Muscle of leg (tissue), 11 donors: ENCODE results near the gene BTN3A1. TPM values are rescaled to one million over a fixed set of nuclear protein-coding genes. Genes with fewer than 3 reads are reported as not detected.

Experiments
- DNase-seq: peaks from one replicate; pipeline ENCODE4 v3.0.0; 2013
- H3K27ac ChIP-seq: one replicate; pipeline ENCODE4 v1.5.1; 2013; ENCODE audit warnings: mild to moderate bottlenecking, low read length, control low read depth
- H3K27me3 ChIP-seq: one replicate; pipeline ENCODE4 v1.6.1; 2013; ENCODE audit warnings: low read length; ENCODE audit not compliant: control insufficient read depth, insufficient read depth
- H3K36me3 ChIP-seq: one replicate; pipeline ENCODE4 v1.6.1; 2013; ENCODE audit warnings: low read length; ENCODE audit not compliant: control insufficient read depth, insufficient read depth
- H3K4me1 ChIP-seq: one replicate; pipeline ENCODE4 v1.6.1; 2013; ENCODE audit warnings: low read length; ENCODE audit not compliant: control insufficient read depth, insufficient read depth
- H3K4me3 ChIP-seq: one replicate; pipeline ENCODE4 v1.5.1; 2013; ENCODE audit warnings: low read length, control low read depth
- H3K9me3 ChIP-seq: replicated peaks from 2 replicates; pipeline ENCODE4 v1.6.1; 2013; ENCODE audit warnings: low read depth, low read length; ENCODE audit not compliant: control insufficient read depth
- WGBS: methylation state at CpG from one replicate; pipeline ENCODE4 v1.1.5; 2013; ENCODE audit warnings: missing lambda C conversion rate; ENCODE audit not compliant: insufficient coverage; 5-methylcytosine and 5-hydroxymethylcytosine counted together
- polyA plus RNA-seq, 8 donors: library from polyadenylated mRNA; unstranded; fragments of 120-200 nt; gene quantifications; one replicate each; pipeline versions ENCODE4 v1.2.1 to v1.2.3, GENCODE V29; 2013; ENCODE audit warnings: inconsistent platforms in 1 of 8, low replicate concordance in 1 of 8; ENCODE audit not compliant: insufficient read length in 8 of 8, insufficient read depth in 1 of 8
- total RNA-seq: library from RNA; stranded (reverse); fragments of 120-200 nt; gene quantifications from one replicate; pipeline ENCODE4 v1.2.4, GENCODE V29; 2013

BTN3A1 gene
- total and polyA plus RNA-seq, 9 donors: 16.3 to 25.1 (median 21.8) TPM

DNA sequence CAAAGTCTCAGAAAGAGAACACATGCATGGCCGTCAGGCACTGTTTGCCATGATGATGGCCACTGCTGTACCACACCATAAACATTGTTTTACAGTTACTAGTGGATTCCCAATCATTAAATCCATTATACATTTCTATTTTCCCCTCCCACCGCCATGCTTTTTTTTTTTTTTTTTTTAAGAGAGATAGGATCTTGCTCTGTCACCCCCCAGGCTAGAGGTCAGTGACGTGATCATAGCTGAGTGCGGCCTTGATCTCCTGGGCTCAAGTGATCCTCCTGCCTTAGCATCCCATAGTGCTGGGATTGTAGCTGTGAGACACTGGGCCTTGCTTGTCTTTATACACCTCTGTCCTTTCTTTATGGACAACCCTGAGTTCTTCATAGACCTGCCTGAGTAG, 33.9 kb downstream of the BTN3A1 start:
- Histone ChIP-seq H3K27ac (no peak overlapping the region), H3K36me3 (peaks cover 19% of the 10 kb centered on the region), H3K4me3 (no peak overlapping the region), H3K9me3 (peaks cover 3% of the 10 kb centered on the region), H3K27me3 (no peaks in the 10 kb centered on the region), H3K4me1 (peaks cover 2% of the 10 kb centered on the region)
- DNase-seq: no peak
- WGBS: no CpG with 5 or more reads among the region's 4 CpGs

GRCh38 chr6:26437550-26437949, 35.5 kb downstream of the BTN3A1 start:
- H3K4me1 ChIP-seq: peaks cover 4% of the 10 kb centered on the region
- no peak overlapping the region for H3K27ac ChIP-seq
- no CpG with 5 or more reads among the region's 1 CpG for whole genome bisulfite sequencing
- no peak overlapping the region for H3K4me3 ChIP-seq
- peaks cover 3% of the 10 kb centered on the region for H3K9me3 ChIP-seq
- no peaks in the 10 kb centered on the region for H3K27me3 ChIP-seq
- DNase-seq: no peak
- peaks cover 9% of the 10 kb centered on the region for H3K36me3 ChIP-seq

GRCh38 chr6:26438000-26438399, 35.9 kb downstream of the BTN3A1 start:
- DNase-seq: no peak
- H3K4me3 ChIP-seq: no peak overlapping the region
- H3K9me3 ChIP-seq: peaks cover 3% of the 10 kb centered on the region
- peaks cover 4% of the 10 kb centered on the region for H3K4me1 ChIP-seq
- 100% methylated on average over 1 of the region's 1 CpG for WGBS
- H3K27ac ChIP-seq: no peak overlapping the region
- H3K36me3 ChIP-seq: peaks cover 5% of the 10 kb centered on the region
- no peaks in the 10 kb centered on the region for H3K27me3 ChIP-seq

GRCh38 chr6:26439151-26440125, 37.4 kb downstream of the BTN3A1 start:
- WGBS: 83% methylated on average over 1 of the region's 7 CpGs
- H3K27ac ChIP-seq: peak overlapping the region; percentile 96
- peaks cover 9% of the 10 kb centered on the region for H3K36me3 ChIP-seq
- no peak for DNase-seq
- no peaks in the 10 kb centered on the region for H3K27me3 ChIP-seq
- peaks cover under 1% of the 10 kb centered on the region for H3K9me3 ChIP-seq
- H3K4me1 ChIP-seq: peaks cover 4% of the 10 kb centered on the region
- peak overlapping the region; percentile 55 for H3K4me3 ChIP-seq

GRCh38 chr6:26440977-26441358, 38.9 kb downstream of the BTN3A1 start:
- H3K4me1 ChIP-seq: peaks cover 6% of the 10 kb centered on the region
- peak overlapping the region; percentile 96 for H3K27ac ChIP-seq
- peak overlapping the region; percentile 55 for H3K4me3 ChIP-seq
- WGBS: no CpG with 5 or more reads among the region's 2 CpGs
- no peaks in the 10 kb centered on the region for H3K27me3 ChIP-seq
- no peak for DNase-seq
- H3K36me3 ChIP-seq: peaks cover 14% of the 10 kb centered on the region
- H3K9me3 ChIP-seq: no peaks in the 10 kb centered on the region

- no peak for DNase-seq
- Histone ChIP-seq H3K9me3 (no peaks in the 10 kb centered on the region), H3K36me3 (peaks cover 14% of the 10 kb centered on the region), H3K4me1 (peaks cover 6% of the 10 kb centered on the region), H3K27me3 (no peaks in the 10 kb centered on the region), H3K4me3 (no peak overlapping the region), H3K27ac (no peak overlapping the region)
- no CpG with 5 or more reads among the region's 5 CpGs for WGBS
Measured at GRCh38 chr6:26441977-26442376, 39.9 kb downstream of the BTN3A1 start.

GRCh38 chr6:26445934-26446667, 44.0 kb downstream of the BTN3A1 start:
- 100% methylated on average over 1 of the region's 5 CpGs for WGBS
- H3K36me3 ChIP-seq: peaks cover 26% of the 10 kb centered on the region

DNA sequence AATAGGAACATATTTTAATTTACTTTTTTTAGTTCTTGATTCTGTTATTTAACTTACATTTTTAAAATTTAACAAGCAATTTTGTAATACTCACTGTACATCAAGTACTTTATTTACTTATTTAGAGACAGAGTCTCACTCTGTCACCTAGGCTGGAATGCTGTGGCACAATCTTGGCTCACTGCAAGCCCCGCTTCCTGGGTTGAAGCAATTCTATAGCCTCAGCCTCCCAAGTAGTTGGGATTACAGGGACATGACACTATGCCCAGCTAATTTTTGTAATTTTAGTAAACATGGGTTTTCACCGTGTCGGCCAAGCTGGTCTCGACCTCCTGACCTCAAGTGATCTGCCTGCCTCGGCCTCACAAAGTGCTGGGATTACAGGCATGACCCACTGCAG, 45.2 kb downstream of the BTN3A1 start:
- H3K36me3 ChIP-seq: peaks cover 29% of the 10 kb centered on the region
- 50% methylated on average over 2 of the region's 5 CpGs for WGBS
- no peaks in the 10 kb centered on the region for H3K27me3 ChIP-seq

More at GRCh38 chr6:26445934-26446667, 44.0 kb downstream of the BTN3A1 start:
- Histone ChIP-seq H3K4me3 (no peak overlapping the region), H3K27me3 (no peaks in the 10 kb centered on the region), H3K4me1 (peaks cover 5% of the 10 kb centered on the region), H3K27ac (no peak overlapping the region), H3K9me3 (no peaks in the 10 kb centered on the region)
- DNase-seq: no peak

DNA sequence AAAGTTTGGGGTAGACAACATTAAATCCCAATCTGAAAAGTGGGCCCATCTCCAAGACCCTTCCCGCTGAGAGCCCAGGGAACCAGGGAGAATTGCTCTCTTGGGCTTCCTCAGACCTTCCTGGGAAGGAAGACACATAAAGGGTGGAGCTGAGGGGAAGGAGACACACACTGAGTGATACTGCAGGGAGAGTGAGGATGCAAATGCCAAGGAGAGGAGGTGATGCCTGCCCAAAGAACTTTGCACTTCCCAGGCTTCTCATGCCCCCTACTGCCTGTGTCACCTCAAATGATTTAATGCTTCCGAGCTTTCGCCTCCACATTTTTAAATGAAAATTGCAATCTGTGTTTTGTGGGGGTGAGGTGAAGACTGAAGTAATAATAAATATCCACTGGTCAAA, 48.2 kb downstream of the BTN3A1 start:
- whole genome bisulfite sequencing: no CpG with 5 or more reads among the region's 3 CpGs
- peaks cover 22% of the 10 kb centered on the region for H3K36me3 ChIP-seq
- H3K27me3 ChIP-seq: no peaks in the 10 kb centered on the region
- DNase-seq: no peak
- H3K4me1 ChIP-seq: peaks cover 2% of the 10 kb centered on the region
- no peak overlapping the region for H3K4me3 ChIP-seq
- H3K27ac ChIP-seq: no peak overlapping the region
- H3K9me3 ChIP-seq: no peaks in the 10 kb centered on the region

More for the DNA sequence above, 45.2 kb downstream of the BTN3A1 start:
- Histone ChIP-seq H3K9me3 (no peaks in the 10 kb centered on the region), H3K4me1 (peaks cover 2% of the 10 kb centered on the region), H3K27ac (no peak overlapping the region), H3K4me3 (no peak overlapping the region)
- DNase-seq: no peak

DNA sequence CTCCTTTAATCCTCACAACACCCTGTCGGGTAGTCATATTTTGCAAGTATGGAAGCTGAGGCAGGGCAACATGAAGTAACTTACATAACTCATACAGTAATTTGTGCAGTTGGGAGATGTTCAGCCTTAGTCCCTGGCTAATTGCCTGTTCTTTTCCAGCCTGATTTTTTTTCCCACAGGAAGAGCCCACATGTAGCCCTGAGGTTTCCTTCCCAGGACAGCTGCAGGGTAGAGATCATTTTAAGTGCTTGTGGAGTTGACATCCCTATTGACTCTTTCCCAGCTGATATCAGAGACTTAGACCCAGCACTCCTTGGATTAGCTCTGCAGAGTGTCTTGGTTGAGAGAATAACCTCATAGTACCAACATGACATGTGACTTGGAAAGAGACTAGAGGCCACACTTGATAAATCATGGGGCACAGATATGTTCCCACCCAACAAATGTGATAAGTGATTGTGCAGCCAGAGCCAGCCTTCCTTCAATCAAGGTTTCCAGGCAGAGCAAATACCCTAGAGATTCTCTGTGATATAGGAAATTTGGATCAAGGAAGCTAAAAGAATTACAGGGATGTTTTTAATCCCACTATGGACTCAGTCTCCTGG, 50.7 kb downstream of the BTN3A1 start:
- no peak for DNase-seq
- no CpG with 5 or more reads among the region's 1 CpG for WGBS
- Histone ChIP-seq H3K4me1 (peaks cover 8% of the 10 kb centered on the region), H3K36me3 (peaks cover 15% of the 10 kb centered on the region), H3K4me3 (no peak overlapping the region), H3K27me3 (no peaks in the 10 kb centered on the region), H3K9me3 (no peaks in the 10 kb centered on the region), H3K27ac (no peak overlapping the region)
